Loucy (cell line): Measurements from ENCODE around the gene DENND11.

Experiments used
- H2AFZ ChIP-seq: fragments of 200-600 bp; sonication (generic); 2 replicates; pipeline ENCODE4 v1.6.0; 2016; ENCODE audit warnings: antibody characterized with exemption, mild to moderate bottlenecking, low read length, moderate library complexity
- H3F3A ChIP-seq: fragments of 200-600 bp; 2 replicates; pipeline ENCODE4 v1.6.0; 2016; ENCODE audit warnings: antibody characterized with exemption, low read depth, mild to moderate bottlenecking
- H3K27me3 ChIP-seq: fragments of 200-600 bp; sonication (generic); 2 replicates; pipeline ENCODE4 v1.6.1; 2014; ENCODE audit warnings: low read length, mild to moderate bottlenecking; ENCODE audit not compliant: insufficient read depth, poor library complexity, severe bottlenecking
- H3K36me3 ChIP-seq: fragments of 200-600 bp; sonication (generic); 2 replicates; pipeline ENCODE4 v1.6.1; 2016; ENCODE audit warnings: low read length; ENCODE audit not compliant: insufficient read depth
- H3K4me1 ChIP-seq: fragments of 200-600 bp; sonication (generic); 2 replicates; pipeline ENCODE4 v1.5.1; 2014; ENCODE audit warnings: low read length, mild to moderate bottlenecking; ENCODE audit not compliant: insufficient read depth, poor library complexity, severe bottlenecking
- H3K4me2 ChIP-seq: fragments of 200-600 bp; sonication (generic); 2 replicates; pipeline ENCODE4 v1.6.0; 2014; ENCODE audit warnings: antibody characterized with exemption, low read length, low read depth, mild to moderate bottlenecking; ENCODE audit not compliant: poor library complexity, severe bottlenecking
- H3K4me3 ChIP-seq: fragments of 200-600 bp; sonication (generic); 2 replicates; pipeline ENCODE4 v1.5.1; 2014; ENCODE audit warnings: low read length, mild to moderate bottlenecking, mixed read lengths; ENCODE audit not compliant: poor library complexity, severe bottlenecking
- H3K79me2 ChIP-seq: fragments of 200-600 bp; sonication (generic); 2 replicates; pipeline ENCODE4 v1.6.1; 2014; ENCODE audit warnings: low read length; ENCODE audit not compliant: insufficient read depth
- H3K9ac ChIP-seq: fragments of 200-600 bp; sonication (generic); 2 replicates; pipeline ENCODE4 v1.6.0; 2014; ENCODE audit warnings: mild to moderate bottlenecking, low read depth, low read length, moderate library complexity; ENCODE audit not compliant: poor library complexity, severe bottlenecking
- H3K9me2 ChIP-seq: fragments of 200-600 bp; sonication (generic); replicated peaks from 2 replicates; pipeline ENCODE4 v1.6.1; 2016; ENCODE audit warnings: low read depth, low read length, mixed read lengths
- H3K9me3 ChIP-seq: fragments of 200-600 bp; sonication (generic); 2 replicates; pipeline ENCODE4 v1.6.1; 2014; ENCODE audit warnings: mild to moderate bottlenecking, antibody characterized with exemption, low read length, low read depth; ENCODE audit not compliant: insufficient read depth
- H4K20me1 ChIP-seq: fragments of 200-600 bp; sonication (generic); 2 replicates; pipeline ENCODE4 v1.6.0; 2014; ENCODE audit warnings: antibody characterized with exemption, low read length, mild to moderate bottlenecking; ENCODE audit not compliant: insufficient read depth, poor library complexity, severe bottlenecking
- CTCF ChIP-seq: fragments of 200-600 bp; sonication (generic); conservative IDR thresholded peaks from 2 replicates; pipeline ENCODE4 v1.5.1; 2014; ENCODE audit warnings: mild to moderate bottlenecking, antibody characterized with exemption, low read length
- EZH2phosphoT487 ChIP-seq: fragments of 200-600 bp; IDR thresholded peaks from 2 replicates; pipeline ENCODE4 v1.6.1; 2018; ENCODE audit warnings: antibody characterized with exemption, mild to moderate bottlenecking, moderate library complexity, borderline replicate concordance

DENND11 gene

GRCh38 chr7:141699860-141700259, 2.1 kb downstream of the DENND11 start:
- Histone ChIP-seq H3K9ac (peak overlapping the region; percentile 58), H3K27me3 (no peaks in the 10 kb centered on the region), H3K9me3 (no peaks in the 10 kb centered on the region), H4K20me1 (peaks cover 17% of the 10 kb centered on the region), H3K9me2 (no peaks in the 10 kb centered on the region), H3K79me2 (peaks cover 53% of the 10 kb centered on the region; the same call in 1 of the 2 replicates), H2AFZ (no peak overlapping the region), H3K36me3 (no peaks in the 10 kb centered on the region), H3K4me1 (peaks cover 59% of the 10 kb centered on the region), H3F3A (no peaks in the 10 kb centered on the region), H3K4me2 (peak overlapping the region; percentile 90), H3K4me3 (peak overlapping the region; percentile 87)
- no peak for TF ChIP-seq EZH2phosphoT487
- no peak for TF ChIP-seq CTCF

GRCh38 chr7:141698247-141699015, 3.5 kb downstream of the DENND11 start:
- Histone ChIP-seq H3F3A (no peaks in the 10 kb centered on the region), H3K4me1 (peaks cover 59% of the 10 kb centered on the region), H3K4me2 (peak overlapping the region; percentile 90), H3K9me3 (no peaks in the 10 kb centered on the region), H4K20me1 (peaks cover 17% of the 10 kb centered on the region), H3K27me3 (no peaks in the 10 kb centered on the region), H3K36me3 (no peaks in the 10 kb centered on the region), H2AFZ (no peak overlapping the region), H3K9ac (peak overlapping the region; percentile 10), H3K4me3 (peak overlapping the region; percentile 87), H3K79me2 (peaks cover 62% of the 10 kb centered on the region; the same call in 1 of the 2 replicates), H3K9me2 (no peaks in the 10 kb centered on the region)
- no peak for TF ChIP-seq CTCF
- no peak for TF ChIP-seq EZH2phosphoT487

GRCh38 chr7:141697211-141697871, 4.6 kb downstream of the DENND11 start:
- Histone ChIP-seq H3K79me2 (peaks cover 68% of the 10 kb centered on the region; the same call in 1 of the 2 replicates), H3K9ac (no peak overlapping the region), H3K36me3 (no peaks in the 10 kb centered on the region), H4K20me1 (peaks cover 17% of the 10 kb centered on the region), H3K4me3 (peak overlapping the region; percentile 87), H3F3A (no peaks in the 10 kb centered on the region), H3K4me1 (peaks cover 54% of the 10 kb centered on the region), H3K4me2 (peak overlapping the region; percentile 90), H2AFZ (no peak overlapping the region), H3K9me2 (no peaks in the 10 kb centered on the region), H3K9me3 (no peaks in the 10 kb centered on the region), H3K27me3 (no peaks in the 10 kb centered on the region)
- no peak for TF ChIP-seq EZH2phosphoT487
